ENCODE data around the gene KCNG2. TPM values are rescaled to one million over a fixed set of nuclear protein-coding genes. Genes with fewer than 3 reads are reported as not detected.

KCNG2 gene
- polyA plus RNA-seq, 1 of the 3 experiments (the other 2 are of a cell fraction) = not detected

- Histone ChIP-seq H3K9me2 (no peaks in the 10 kb centered on the region), H3K4me3 (ENCODE audit: low read depth in 2 of 2, low read length in 1 of 2) (no peak overlapping the region), H3F3A (replicated peaks; ENCODE audit: insufficient read depth) (no peaks in the 10 kb centered on the region), H3K4me1 (ENCODE audit: control insufficient read depth in 1 of 2, insufficient read depth in 2 of 2, low read depth in 1 of 2, low read length in 1 of 2) (no peaks in the 10 kb centered on the region), H2AFZ (ENCODE audit: low read depth) (no peak overlapping the region), H4K20me1 (ENCODE audit: insufficient read depth) (no peaks in the 10 kb centered on the region), H3K27me3 (ENCODE audit: insufficient read depth) (peaks cover 5% of the 10 kb centered on the region; the same call in 1 of the 2 replicates), H3K27ac (ENCODE audit: low read depth in 2 of 2, low read length in 1 of 2) (no peak overlapping the region), H3K36me3 (replicated peaks in 1 of 2; ENCODE audit: control insufficient read depth in 1 of 2, insufficient read depth in 2 of 2, low read length in 1 of 2) (no peaks in the 10 kb centered on the region), H3K79me2 (ENCODE audit: insufficient read depth) (no peaks in the 10 kb centered on the region), H3K9ac (no peak overlapping the region), H3K9me3 (no peaks in the 10 kb centered on the region), H3K4me2 (no peak overlapping the region)
- no peak for DNase-seq
- ChIA-PET POLR2A (no interaction called here), CTCF (no interaction called here)
- TF ChIP-seq CTCF (IDR thresholded peaks at IDR 0.05) (no peak), JUND (IDR thresholded peaks at IDR 0.05) (no peak), MEF2A (IDR thresholded peaks at IDR 0.05; ENCODE audit: borderline replicate concordance, low read depth) (no peak), ELF1 (IDR thresholded peaks at IDR 0.05) (no peak), RXRA (IDR thresholded peaks at IDR 0.05; ENCODE audit: borderline replicate concordance, low read depth) (no peak), FOXJ3 (CRISPR knock-in tag; IDR thresholded peaks at IDR 0.05) (no peak), SMC3 (IDR thresholded peaks at IDR 0.05; ENCODE audit: low read depth, low read length) (no peak), EZH2phosphoT487 (IDR thresholded peaks at IDR 0.05; ENCODE audit: borderline replicate concordance, low read depth) (no peak), ZBTB33 (IDR thresholded peaks at IDR 0.05; ENCODE audit: borderline replicate concordance, low read depth) (no peak), RAD21 (IDR thresholded peaks at IDR 0.05; ENCODE audit: low read length) (no peak), EP300 (IDR thresholded peaks at IDR 0.05; ENCODE audit: borderline replicate concordance in 1 of 2, low read depth in 1 of 2, low read length in 1 of 2) (no peak), MXI1 (IDR thresholded peaks at IDR 0.05; ENCODE audit: low read depth, low read length) (no peak), CHD2 (IDR thresholded peaks at IDR 0.05; ENCODE audit: low read length, partially characterized antibody) (no peak), REST (IDR thresholded peaks at IDR 0.05; ENCODE audit: low read depth, low read length) (no peak), TEAD4 (IDR thresholded peaks at IDR 0.05; ENCODE audit: borderline replicate concordance, insufficient read depth) (no peak), FOSL2 (IDR thresholded peaks at IDR 0.05; ENCODE audit: borderline replicate concordance, low read depth) (no peak), NRF1 (IDR thresholded peaks at IDR 0.05; ENCODE audit: low read depth, low read length) (no peak)
- 63% methylated on average over 14 of the region's 14 CpGs for WGBS (ENCODE audit: low lambda C conversion rate)
These were observed 91.8 kb downstream of the KCNG2 start for GRCh38 chr18:79889569-79889968.

Measured in SK-N-SH (cell line).